ENCODE data around the gene TNIK. TPM values are rescaled to one million over a fixed set of nuclear protein-coding genes. Genes with fewer than 3 reads are reported as not detected.

Gene TNIK
- total and polyA plus RNA-seq, 2 donors from 2014 or later = 3.6 to 48.9 TPM

- FAIRE-seq = no peak
- DNase-seq = no peak
- H3K36me3 ChIP-seq (ENCODE audit: control insufficient read depth in 2 of 3, insufficient read depth in 3 of 3, low read length in 3 of 3) = no peaks in the 10 kb centered on the region
- no peak overlapping the region for H3K27ac ChIP-seq (ENCODE audit: low read depth in 2 of 2, low read length in 2 of 2)
- intact Hi-C loops (cut with DNase I) = no loop called here
- H3K4me1 ChIP-seq (ENCODE audit: control insufficient read depth in 2 of 3, insufficient read depth in 2 of 3, low read depth in 1 of 3, low read length in 3 of 3) = peaks cover 0 to 5% (median 0%) of the 10 kb centered on the region in 3 donors
- no peak overlapping the region for H3K9ac ChIP-seq (ENCODE audit: low read length in 3 of 3)
- H3K27me3 ChIP-seq (ENCODE audit: control insufficient read depth, insufficient read depth, low read length) = no peaks in the 10 kb centered on the region
- no peak for TF ChIP-seq CTCF (IDR thresholded peaks at IDR 0.05; ENCODE audit: borderline replicate concordance, extremely low read depth, insufficient read depth)
- no peaks in the 10 kb centered on the region for H3K9me3 ChIP-seq (ENCODE audit: control insufficient read depth in 2 of 3, insufficient read depth in 1 of 3, low read length in 3 of 3)
- no peak overlapping the region for H3K4me3 ChIP-seq (ENCODE audit: low read length in 3 of 3)
These were observed 274.2 kb downstream of the TNIK start for GRCh38 chr3:171185959-171186358.

GRCh38 chr3:171184372-171184771, 275.8 kb downstream of the TNIK start:
- Histone ChIP-seq H3K9ac (ENCODE audit: low read length in 3 of 3) (no peak overlapping the region), H3K27ac (ENCODE audit: low read depth in 2 of 2, low read length in 2 of 2) (no peak overlapping the region), H3K27me3 (ENCODE audit: control insufficient read depth, insufficient read depth, low read length) (no peaks in the 10 kb centered on the region), H3K9me3 (ENCODE audit: control insufficient read depth in 2 of 3, insufficient read depth in 1 of 3, low read length in 3 of 3) (no peaks in the 10 kb centered on the region), H3K4me1 (ENCODE audit: control insufficient read depth in 2 of 3, insufficient read depth in 2 of 3, low read depth in 1 of 3, low read length in 3 of 3) (peaks cover 0 to 5% (median 0%) of the 10 kb centered on the region in 3 donors), H3K36me3 (ENCODE audit: control insufficient read depth in 2 of 3, insufficient read depth in 3 of 3, low read length in 3 of 3) (no peaks in the 10 kb centered on the region), H3K4me3 (ENCODE audit: low read length in 3 of 3) (no peak overlapping the region)
- no peak for TF ChIP-seq CTCF (IDR thresholded peaks at IDR 0.05; ENCODE audit: borderline replicate concordance, extremely low read depth, insufficient read depth)
- intact Hi-C loops (cut with DNase I) = no loop called here
- FAIRE-seq (no peak), DNase-seq (no peak)

- H3K36me3 ChIP-seq (ENCODE audit: control insufficient read depth in 2 of 3, insufficient read depth in 3 of 3, low read length in 3 of 3) = no peaks in the 10 kb centered on the region
- FAIRE-seq (no peak), DNase-seq (peak in 1 of 5 donors; percentile 17)
- no peaks in the 10 kb centered on the region for H3K27me3 ChIP-seq (ENCODE audit: control insufficient read depth, insufficient read depth, low read length)
- intact Hi-C loops (cut with DNase I) = no loop called here
- H3K4me1 ChIP-seq (ENCODE audit: control insufficient read depth in 2 of 3, insufficient read depth in 2 of 3, low read depth in 1 of 3, low read length in 3 of 3) = peaks cover 0 to 5% (median 0%) of the 10 kb centered on the region in 3 donors
- H3K27ac ChIP-seq (ENCODE audit: low read depth in 2 of 2, low read length in 2 of 2) = no peak overlapping the region
- no peak overlapping the region for H3K4me3 ChIP-seq (ENCODE audit: low read length in 3 of 3)
- H3K9me3 ChIP-seq (ENCODE audit: control insufficient read depth in 2 of 3, insufficient read depth in 1 of 3, low read length in 3 of 3) = no peaks in the 10 kb centered on the region
- no peak for TF ChIP-seq CTCF (IDR thresholded peaks at IDR 0.05; ENCODE audit: borderline replicate concordance, extremely low read depth, insufficient read depth)
- H3K9ac ChIP-seq (ENCODE audit: low read length in 3 of 3) = no peak overlapping the region
These were observed 277.2 kb downstream of the TNIK start for GRCh38 chr3:171183042-171183441.

Data from kidney (tissue), 14 donors.